Type B pancreatic cell (in vitro differentiated cells): ENCODE data around the gene SPP2. TPM values are rescaled to one million over a fixed set of nuclear protein-coding genes. Genes with fewer than 3 reads are reported as not detected.

Experiments used
- DNase-seq: peaks from one replicate; pipeline ENCODE4 v3.0.0; 2021; ENCODE audit warnings: mixed read lengths; ENCODE audit not compliant: unreplicated experiment; ENCODE audit errors: extremely low spot score
- H3K27ac Mint-ChIP-seq: 2 replicates; pipeline ENCODE4 v1.8.0; 2021; ENCODE audit warnings: mild to moderate bottlenecking, mixed read lengths
- H3K27me3 Mint-ChIP-seq: 2 replicates; pipeline ENCODE4 v1.8.0; 2021; ENCODE audit warnings: mixed read lengths
- H3K36me3 Mint-ChIP-seq: 2 replicates; pipeline ENCODE4 v1.8.0; 2021; ENCODE audit warnings: mixed read lengths
- H3K4me1 Mint-ChIP-seq: one replicate; pipeline ENCODE4 v1.8.0; 2021; ENCODE audit warnings: mixed read lengths; ENCODE audit not compliant: unreplicated experiment
- H3K4me3 Mint-ChIP-seq: 2 replicates; pipeline ENCODE4 v1.8.0; 2021; ENCODE audit warnings: mild to moderate bottlenecking, mixed read lengths
- H3K9me3 Mint-ChIP-seq: 2 replicates; pipeline ENCODE4 v1.8.0; 2021; ENCODE audit warnings: mixed read lengths
- CTCF ChIP-seq: fragments of 200-600 bp; sonication (generic); conservative IDR thresholded peaks from 2 replicates; pipeline ENCODE4 v1.5.0; 2021; ENCODE audit warnings: antibody characterized with exemption, mild to moderate bottlenecking
- total RNA-seq: library from RNA; stranded (reverse); gene quantifications from 2 replicates; pipeline ENCODE4 v1.2.1, GENCODE V29; 2021; ENCODE audit warnings: low replicate concordance

Gene SPP2
- total RNA-seq, 1 donor from 2014 or later = not detected

- H3K4me3 Mint-ChIP-seq = peak overlapping the region; percentile 54
- H3K4me1 Mint-ChIP-seq = peaks cover 13% of the 10 kb centered on the region
- no peak for TF ChIP-seq CTCF
- no peak for DNase-seq
- H3K27me3 Mint-ChIP-seq = no peaks in the 10 kb centered on the region
- peaks cover 5% of the 10 kb centered on the region for H3K9me3 Mint-ChIP-seq
- no peaks in the 10 kb centered on the region for H3K36me3 Mint-ChIP-seq
- H3K27ac Mint-ChIP-seq = peak overlapping the region; percentile 35
These were observed 41.4 kb downstream of the SPP2 start for GRCh38 chr2:234091883-234092282.

- peaks cover 13% of the 10 kb centered on the region for H3K4me1 Mint-ChIP-seq
- H3K9me3 Mint-ChIP-seq = peaks cover 5% of the 10 kb centered on the region
- no peak for TF ChIP-seq CTCF
- DNase-seq = no peak
- no peak overlapping the region for H3K4me3 Mint-ChIP-seq
- H3K27ac Mint-ChIP-seq = peak overlapping the region; percentile 35
- no peaks in the 10 kb centered on the region for H3K36me3 Mint-ChIP-seq
- no peaks in the 10 kb centered on the region for H3K27me3 Mint-ChIP-seq
These were observed 41.8 kb downstream of the SPP2 start for GRCh38 chr2:234092344-234092743.

- no peaks in the 10 kb centered on the region for H3K36me3 Mint-ChIP-seq
- DNase-seq = no peak
- no peak for TF ChIP-seq CTCF
- no peaks in the 10 kb centered on the region for H3K9me3 Mint-ChIP-seq
- no peak overlapping the region for H3K4me3 Mint-ChIP-seq
- peaks cover 26% of the 10 kb centered on the region for H3K4me1 Mint-ChIP-seq
- no peaks in the 10 kb centered on the region for H3K27me3 Mint-ChIP-seq
- H3K27ac Mint-ChIP-seq = no peak overlapping the region
These were observed 44.8 kb downstream of the SPP2 start for GRCh38 chr2:234095301-234095700.

GRCh38 chr2:234096164-234096563 is 45.7 kb downstream of the SPP2 start:
- DNase-seq = no peak
- Mint-ChIP-seq H3K36me3 (no peaks in the 10 kb centered on the region), H3K4me1 (peaks cover 26% of the 10 kb centered on the region), H3K4me3 (no peak overlapping the region), H3K27me3 (no peaks in the 10 kb centered on the region), H3K27ac (no peak overlapping the region), H3K9me3 (no peaks in the 10 kb centered on the region)
- TF ChIP-seq CTCF = no peak

GRCh38 chr2:234098681-234099080 is 48.2 kb downstream of the SPP2 start:
- H3K27me3 Mint-ChIP-seq = no peaks in the 10 kb centered on the region
- H3K36me3 Mint-ChIP-seq = no peaks in the 10 kb centered on the region
- H3K9me3 Mint-ChIP-seq = no peaks in the 10 kb centered on the region
- H3K4me3 Mint-ChIP-seq = no peak overlapping the region
- peaks cover 13% of the 10 kb centered on the region for H3K4me1 Mint-ChIP-seq
- no peak for DNase-seq
- no peak for TF ChIP-seq CTCF
- no peak overlapping the region for H3K27ac Mint-ChIP-seq

- Mint-ChIP-seq H3K27ac (no peak overlapping the region), H3K27me3 (no peaks in the 10 kb centered on the region), H3K36me3 (no peaks in the 10 kb centered on the region), H3K4me1 (peaks cover 13% of the 10 kb centered on the region), H3K9me3 (no peaks in the 10 kb centered on the region), H3K4me3 (no peak overlapping the region)
- no peak for DNase-seq
- no peak for TF ChIP-seq CTCF
These were observed 48.8 kb downstream of the SPP2 start for GRCh38 chr2:234099266-234099665.
